Gastroesophageal sphincter (tissue), 4 donors: ENCODE results near the gene PAIP1. TPM values are rescaled to one million over a fixed set of nuclear protein-coding genes. Genes with fewer than 3 reads are reported as not detected.
"Not testable (repeated sequence)": the region's sequence is repeated elsewhere in the genome, so short reads cannot be mapped to it uniquely, and the experiment has no call there.

Source experiments
- ATAC-seq: fragments of 150-250 bp; one replicate; pipeline ENCODE4 v1.9.1; 2016; ENCODE audit warnings: mild to moderate bottlenecking, moderate library complexity
- H3K27ac ChIP-seq, 4 donors: fragments of 200-600 bp; sonication (generic) in 3 of 4; 1 replicate in 3 of 4; 2 replicates in 1 of 4; pipeline ENCODE4 v1.5.1; 2016 to 2019
- H3K27me3 ChIP-seq: fragments of 200-600 bp; sonication (generic); one replicate; pipeline ENCODE4 v1.5.1; 2019
- H3K36me3 ChIP-seq, 2 donors: fragments of 200-600 bp; sonication (generic); one replicate each; pipeline ENCODE4 v1.5.1; 2019; ENCODE audit warnings: control low read depth in 1 of 2
- H3K4me1 ChIP-seq, 3 donors: fragments of 200-600 bp; sonication (generic); 1 replicate in 2 of 3; 2 replicates in 1 of 3; pipeline ENCODE4 v1.5.1; 2016 to 2019; ENCODE audit warnings: control low read depth in 2 of 3
- H3K4me3 ChIP-seq, 2 donors: fragments of 200-600 bp; sonication (generic); one replicate each; pipeline ENCODE4 v1.5.1; 2019; ENCODE audit warnings: mild to moderate bottlenecking in 1 of 2, moderate library complexity in 1 of 2
- H3K9me3 ChIP-seq, 3 donors: fragments of 200-600 bp; sonication (generic); one replicate each; pipeline ENCODE4 v1.5.1; 2017 to 2019; ENCODE audit warnings: control low read depth in 2 of 3
- EP300 ChIP-seq: sonication (generic); formaldehyde crosslinking; IDR thresholded peaks from one replicate; pipeline ENCODE4 v1.6.1; 2017; ENCODE audit warnings: antibody characterized with exemption, mild to moderate bottlenecking
- POLR2A ChIP-seq, 2 donors: fragments of 450-650 bp; IDR thresholded peaks; one replicate each; pipeline ENCODE4 v1.6.1; 2017; ENCODE audit warnings: antibody characterized with exemption in 2 of 2, mild to moderate bottlenecking in 2 of 2, moderate library complexity in 1 of 2
- POLR2AphosphoS5 ChIP-seq: sonication (generic); formaldehyde crosslinking; IDR thresholded peaks from one replicate; pipeline ENCODE4 v1.6.1; 2017; ENCODE audit warnings: antibody characterized with exemption
- WGBS, 2 donors: methylation state at CpG; one replicate each; pipeline ENCODE4 v1.1.5; 2018; ENCODE audit warnings: low coverage in 1 of 2; 5-methylcytosine and 5-hydroxymethylcytosine counted together
- total RNA-seq, 4 donors: library from RNA; depleted of rRNA; stranded (reverse); fragments of >200 nt; gene quantifications; one replicate each; pipeline ENCODE4 v1.1.0, GENCODE V29; 2016
- TF ChIP-seq, protein P1 (sequence below), 4 experiments: fragments of 200-600 bp in 2 of 4; fragments of 450-650 bp in 2 of 4; sonication (generic) in 1 of 4; IDR thresholded peaks; one replicate each; pipeline ENCODE4 v1.5.1; 2017 to 2019; ENCODE audit warnings: antibody characterized with exemption in 4 of 4, mild to moderate bottlenecking in 2 of 4, moderate library complexity in 2 of 4

The PAIP1 gene
- total RNA-seq, 4 donors from 2014 or later = 86.3 to 127 (median 107) TPM

DNA sequence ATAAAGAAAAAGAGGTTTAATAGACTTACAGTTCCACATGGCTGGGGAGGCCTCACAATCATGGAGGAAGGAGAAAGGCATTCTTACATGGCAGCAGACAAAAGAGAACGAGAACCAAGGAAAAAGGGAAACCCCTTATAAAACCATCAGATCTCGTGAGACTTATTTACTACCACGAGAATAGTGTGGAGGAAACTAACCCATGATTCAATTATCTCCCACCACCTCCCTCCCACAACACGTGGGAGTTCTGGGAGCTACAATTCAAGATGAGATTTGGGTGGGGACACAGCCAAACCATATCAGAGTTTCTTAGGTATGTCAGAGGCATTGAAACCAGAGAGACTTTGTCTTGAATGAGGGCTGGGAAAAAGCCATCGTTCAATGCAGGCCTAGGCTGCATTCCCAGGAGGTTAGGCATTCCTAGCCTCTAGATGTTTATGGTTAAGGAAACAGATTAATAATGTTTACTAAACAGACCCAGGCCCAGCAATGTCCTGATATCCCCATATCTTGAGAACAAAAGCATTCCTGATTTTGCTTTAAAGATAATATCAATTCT, 7.5 kb upstream of the PAIP1 start:
- 57 to 58% methylated on average over 4 to 5 of the region's 5 CpGs for WGBS, 2 donors
- H3K36me3 ChIP-seq = no peaks in the 10 kb centered on the region
- no peak for TF ChIP-seq EP300
- no peak for TF ChIP-seq POLR2A (IDR thresholded peaks at IDR 0.05)
- no peak for TF ChIP-seq POLR2AphosphoS5
- TF ChIP-seq, protein P1, sequence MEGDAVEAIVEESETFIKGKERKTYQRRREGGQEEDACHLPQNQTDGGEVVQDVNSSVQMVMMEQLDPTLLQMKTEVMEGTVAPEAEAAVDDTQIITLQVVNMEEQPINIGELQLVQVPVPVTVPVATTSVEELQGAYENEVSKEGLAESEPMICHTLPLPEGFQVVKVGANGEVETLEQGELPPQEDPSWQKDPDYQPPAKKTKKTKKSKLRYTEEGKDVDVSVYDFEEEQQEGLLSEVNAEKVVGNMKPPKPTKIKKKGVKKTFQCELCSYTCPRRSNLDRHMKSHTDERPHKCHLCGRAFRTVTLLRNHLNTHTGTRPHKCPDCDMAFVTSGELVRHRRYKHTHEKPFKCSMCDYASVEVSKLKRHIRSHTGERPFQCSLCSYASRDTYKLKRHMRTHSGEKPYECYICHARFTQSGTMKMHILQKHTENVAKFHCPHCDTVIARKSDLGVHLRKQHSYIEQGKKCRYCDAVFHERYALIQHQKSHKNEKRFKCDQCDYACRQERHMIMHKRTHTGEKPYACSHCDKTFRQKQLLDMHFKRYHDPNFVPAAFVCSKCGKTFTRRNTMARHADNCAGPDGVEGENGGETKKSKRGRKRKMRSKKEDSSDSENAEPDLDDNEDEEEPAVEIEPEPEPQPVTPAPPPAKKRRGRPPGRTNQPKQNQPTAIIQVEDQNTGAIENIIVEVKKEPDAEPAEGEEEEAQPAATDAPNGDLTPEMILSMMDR (IDR thresholded peaks at IDR 0.05) = no peak
- no peaks in the 10 kb centered on the region for H3K9me3 ChIP-seq
- H3K4me1 ChIP-seq = peaks cover 0 to 22% (median 0%) of the 10 kb centered on the region in 3 donors
- no peak overlapping the region for H3K4me3 ChIP-seq
- H3K27ac ChIP-seq = peak overlapping the region in 2 of 4 donors; percentile 61
- H3K27me3 ChIP-seq = no peaks in the 10 kb centered on the region
- no peak for ATAC-seq

DNA sequence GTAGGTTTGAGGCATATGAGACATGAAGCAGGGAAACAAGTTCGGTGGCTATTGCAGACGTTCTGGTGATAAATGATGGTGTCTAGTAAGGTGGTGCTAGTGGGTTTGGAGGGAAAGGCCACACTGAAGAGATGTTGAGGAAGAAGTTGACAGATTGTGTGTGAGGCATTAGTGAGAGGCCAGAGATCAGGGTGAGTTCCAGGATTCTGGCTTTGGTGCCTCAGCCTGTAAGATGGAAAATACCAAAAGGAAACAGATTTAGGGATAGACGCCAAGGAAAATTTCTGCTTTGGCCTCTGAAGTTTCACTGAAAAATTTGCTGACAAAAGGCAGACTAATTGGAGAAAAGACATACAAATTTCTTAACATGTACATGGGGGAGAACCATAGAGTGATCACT, 6.4 kb upstream of the PAIP1 start:
- Histone ChIP-seq H3K27ac (peak overlapping the region in 3 of 4 donors; percentile 61 to 78 (median 61)), H3K4me1 (peaks cover 0 to 22% (median 0%) of the 10 kb centered on the region in 3 donors), H3K4me3 (no peak overlapping the region), H3K9me3 (no peaks in the 10 kb centered on the region), H3K27me3 (no peaks in the 10 kb centered on the region), H3K36me3 (no peaks in the 10 kb centered on the region)
- peak; percentile 76 for TF ChIP-seq POLR2AphosphoS5
- TF ChIP-seq POLR2A (IDR thresholded peaks at IDR 0.05) = no peak
- TF ChIP-seq, protein P1 (IDR thresholded peaks at IDR 0.05) = no peak
- TF ChIP-seq EP300 = no peak
- peak; percentile 53 for ATAC-seq
- WGBS, 2 donors = 15% methylated on average over 3 of the region's 3 CpGs

DNA sequence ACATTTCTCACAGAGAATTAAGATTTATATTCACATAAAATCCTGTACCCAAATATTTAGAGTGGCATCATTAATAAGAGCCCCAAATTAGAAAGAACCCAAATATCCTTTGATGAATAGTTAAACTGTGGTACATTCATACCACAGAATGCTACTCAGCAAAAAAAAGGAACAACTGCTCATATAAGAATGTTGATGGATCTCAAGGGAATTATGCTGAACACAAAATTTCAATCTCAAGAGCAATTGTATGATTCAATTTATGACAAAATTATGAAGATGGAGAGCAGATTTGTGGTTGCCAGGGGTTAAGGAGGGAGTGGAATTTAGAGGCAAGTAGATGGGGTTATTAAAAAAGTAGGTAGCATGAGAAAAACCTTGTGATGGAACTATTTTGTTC, 4.5 kb upstream of the PAIP1 start:
- no peaks in the 10 kb centered on the region for H3K27me3 ChIP-seq
- TF ChIP-seq POLR2A (IDR thresholded peaks at IDR 0.05) = no peak
- TF ChIP-seq EP300 = no peak
- TF ChIP-seq, protein P1 (IDR thresholded peaks at IDR 0.05) = no peak
- TF ChIP-seq POLR2AphosphoS5 = no peak
- no peak overlapping the region for H3K27ac ChIP-seq
- no peaks in the 10 kb centered on the region for H3K9me3 ChIP-seq
- H3K4me3 ChIP-seq = no peak overlapping the region
- no peaks in the 10 kb centered on the region for H3K36me3 ChIP-seq
- peaks cover 0 to 30% (median 0%) of the 10 kb centered on the region in 3 donors for H3K4me1 ChIP-seq
- no peak for ATAC-seq

DNA sequence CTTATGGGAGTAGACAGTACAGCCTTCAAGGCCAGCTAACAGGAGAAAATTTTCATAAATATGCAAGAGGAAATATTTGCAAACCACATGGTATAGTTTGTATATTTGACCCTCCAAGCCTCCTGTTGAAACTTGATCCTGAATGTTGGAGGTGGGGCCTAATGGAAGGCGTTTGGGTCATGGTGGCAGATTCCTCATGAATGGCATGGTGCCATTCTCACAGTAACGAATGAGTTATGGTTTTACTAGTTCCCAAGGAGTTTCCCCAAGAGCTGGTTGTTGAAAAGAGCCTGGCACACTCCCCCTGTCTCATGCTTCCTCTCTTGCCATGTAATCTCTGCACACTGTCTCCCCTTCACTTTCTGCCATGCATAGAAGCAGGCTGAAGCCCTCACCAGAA, 3.3 kb upstream of the PAIP1 start:
- 37% methylated on average over 2 of the region's 2 CpGs; no CpG with 5 or more reads in 1 of the 2 donors for WGBS, 2 donors
- Histone ChIP-seq H3K4me1 (peaks cover 0 to 39% (median 0%) of the 10 kb centered on the region in 3 donors), H3K36me3 (no peaks in the 10 kb centered on the region), H3K9me3 (no peaks in the 10 kb centered on the region), H3K4me3 (no peak overlapping the region), H3K27me3 (no peaks in the 10 kb centered on the region), H3K27ac (no peak overlapping the region)
- TF ChIP-seq, protein P1 (IDR thresholded peaks at IDR 0.05) = no peak
- no peak for TF ChIP-seq EP300
- TF ChIP-seq POLR2A (IDR thresholded peaks at IDR 0.05) = no peak
- TF ChIP-seq POLR2AphosphoS5 = no peak
- ATAC-seq = no peak

DNA sequence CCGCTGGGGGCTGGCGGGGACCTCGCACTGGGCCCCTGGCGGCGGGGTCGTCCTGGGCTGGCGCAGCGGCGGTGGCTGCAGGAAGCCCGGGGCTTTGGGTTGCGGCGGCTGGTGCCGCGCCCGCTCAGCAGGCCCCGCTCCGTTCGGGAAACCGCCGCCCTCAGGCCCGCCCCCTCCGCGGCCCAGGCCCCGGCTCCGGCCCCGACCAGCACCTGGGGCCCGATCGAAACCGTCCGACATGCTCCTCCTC, 345 bp downstream of the PAIP1 start:
- peak overlapping the region; percentile 66 to 99 (median 94) for H3K27ac ChIP-seq
- peaks cover 6 to 53% (median 19%) of the 10 kb centered on the region in 3 donors for H3K4me1 ChIP-seq
- not testable (repeated sequence) for H3K9me3 ChIP-seq, H3K27me3 ChIP-seq
- H3K36me3 ChIP-seq = peaks cover 0 to 22% of the 10 kb centered on the region in 2 donors
- peak; percentile 94 for ATAC-seq
- WGBS, 2 donors = no CpG with 5 or more reads among the region's 30 CpGs
- peak overlapping the region; percentile 77 to 94 for H3K4me3 ChIP-seq
